Sigmoid colon (tissue), 4 donors: Measurements from ENCODE around the gene EMC8.

Experiments used
- POLR2A ChIP-seq, 2 donors: fragments of 450-650 bp; IDR thresholded peaks; one replicate each; pipeline ENCODE4 v1.6.1; 2016; ENCODE audit warnings: antibody characterized with exemption in 2 of 2, mild to moderate bottlenecking in 2 of 2, moderate library complexity in 2 of 2
- POLR2AphosphoS5 ChIP-seq, 4 donors: sonication (generic); formaldehyde crosslinking; IDR thresholded peaks; one replicate each; pipeline ENCODE4 v1.6.1; 2017; ENCODE audit warnings: antibody characterized with exemption in 4 of 4
- TF ChIP-seq, protein P1 (sequence below), 4 experiments: fragments of 450-650 bp in 3 of 4; fragments of 200-600 bp in 1 of 4; IDR thresholded peaks; one replicate each; pipeline ENCODE4 v1.5.1; 2016 to 2019; ENCODE audit warnings: antibody characterized with exemption in 4 of 4, mild to moderate bottlenecking in 3 of 4, moderate library complexity in 2 of 4

DNA sequence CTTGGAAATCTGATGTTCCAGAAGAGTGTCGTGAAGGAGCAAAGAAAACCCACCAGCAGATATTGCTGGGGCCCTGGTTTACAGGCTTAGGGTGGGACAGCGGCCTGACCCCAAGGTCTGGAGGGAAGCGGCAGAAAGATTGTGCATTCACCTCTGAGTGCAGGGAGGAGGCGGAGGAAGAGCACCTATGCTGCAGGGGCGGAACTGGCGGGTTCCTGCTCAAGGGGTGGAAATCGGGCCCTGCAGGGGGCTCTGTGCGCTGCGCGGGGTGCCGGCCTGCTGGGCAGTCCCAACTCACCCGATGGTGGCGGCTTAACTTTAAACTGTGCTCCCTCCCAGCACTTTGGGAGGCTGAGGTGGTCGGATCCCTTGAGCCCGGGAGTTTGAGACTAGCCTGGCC is 47.7 kb upstream of the EMC8 start:
- TF ChIP-seq, protein P1, sequence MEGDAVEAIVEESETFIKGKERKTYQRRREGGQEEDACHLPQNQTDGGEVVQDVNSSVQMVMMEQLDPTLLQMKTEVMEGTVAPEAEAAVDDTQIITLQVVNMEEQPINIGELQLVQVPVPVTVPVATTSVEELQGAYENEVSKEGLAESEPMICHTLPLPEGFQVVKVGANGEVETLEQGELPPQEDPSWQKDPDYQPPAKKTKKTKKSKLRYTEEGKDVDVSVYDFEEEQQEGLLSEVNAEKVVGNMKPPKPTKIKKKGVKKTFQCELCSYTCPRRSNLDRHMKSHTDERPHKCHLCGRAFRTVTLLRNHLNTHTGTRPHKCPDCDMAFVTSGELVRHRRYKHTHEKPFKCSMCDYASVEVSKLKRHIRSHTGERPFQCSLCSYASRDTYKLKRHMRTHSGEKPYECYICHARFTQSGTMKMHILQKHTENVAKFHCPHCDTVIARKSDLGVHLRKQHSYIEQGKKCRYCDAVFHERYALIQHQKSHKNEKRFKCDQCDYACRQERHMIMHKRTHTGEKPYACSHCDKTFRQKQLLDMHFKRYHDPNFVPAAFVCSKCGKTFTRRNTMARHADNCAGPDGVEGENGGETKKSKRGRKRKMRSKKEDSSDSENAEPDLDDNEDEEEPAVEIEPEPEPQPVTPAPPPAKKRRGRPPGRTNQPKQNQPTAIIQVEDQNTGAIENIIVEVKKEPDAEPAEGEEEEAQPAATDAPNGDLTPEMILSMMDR (IDR thresholded peaks at IDR 0.05), result no peak
- no peak for TF ChIP-seq POLR2A (IDR thresholded peaks at IDR 0.05)
- no peak for TF ChIP-seq POLR2AphosphoS5 (IDR thresholded peaks at IDR 0.05)
